GM23338 (cell line): Measurements from ENCODE around the gene DNAJC12. TPM values are rescaled to one million over a fixed set of nuclear protein-coding genes. Genes with fewer than 3 reads are reported as not detected.
A peak's percentile ranks its signal among the peaks of the same experiment; 100 is the strongest.

Experiments
- ATAC-seq: fragments of 200-7000 bp; cut with Tn5 transposase; 3 replicates; pipeline ENCODE4 v1.9.1; 2020
- DNase-seq: peaks from one replicate; pipeline ENCODE4 v3.0.0-alpha.2; 2015; ENCODE audit warnings: low spot score
- H2AFZ ChIP-seq: fragments of 200-600 bp; sonication (generic); 2 replicates; pipeline ENCODE4 v1.8.0; 2016; ENCODE audit warnings: antibody characterized with exemption, mild to moderate bottlenecking, moderate library complexity
- H3F3A ChIP-seq: fragments of 200-600 bp; sonication (generic); replicated peaks from 2 replicates; pipeline ENCODE4 v1.8.0; 2017; ENCODE audit warnings: antibody characterized with exemption, mixed run types, low read depth
- H3K27ac ChIP-seq: fragments of 200-600 bp; sonication (generic); 2 replicates; pipeline ENCODE4 v1.6.1; 2016; ENCODE audit warnings: low read depth
- H3K27me3 ChIP-seq: fragments of 200-600 bp; sonication (generic); 2 replicates; pipeline ENCODE4 v1.8.0; 2016; ENCODE audit warnings: mild to moderate bottlenecking, mixed run types, moderate library complexity; ENCODE audit not compliant: insufficient read depth
- H3K36me3 ChIP-seq: fragments of 200-600 bp; sonication (generic); 2 replicates; pipeline ENCODE4 v1.8.0; 2016; ENCODE audit warnings: mild to moderate bottlenecking; ENCODE audit not compliant: insufficient read depth
- H3K4me1 ChIP-seq: fragments of 200-600 bp; sonication (generic); 2 replicates; pipeline ENCODE4 v1.8.0; 2016; ENCODE audit warnings: mild to moderate bottlenecking, moderate library complexity; ENCODE audit not compliant: insufficient read depth
- H3K4me2 ChIP-seq: fragments of 200-600 bp; sonication (generic); 2 replicates; pipeline ENCODE4 v1.7.1; 2017; ENCODE audit warnings: mixed run types
- H3K4me3 ChIP-seq: fragments of 200-600 bp; sonication (generic); 2 replicates; pipeline ENCODE4 v1.6.1; 2016; ENCODE audit warnings: mixed run types
- H3K79me2 ChIP-seq: fragments of 200-600 bp; sonication (generic); replicated peaks from 2 replicates; pipeline ENCODE4 v1.8.0; 2017; ENCODE audit warnings: mild to moderate bottlenecking; ENCODE audit not compliant: insufficient read depth
- H3K9me2 ChIP-seq: fragments of 200-600 bp; sonication (generic); 2 replicates; pipeline ENCODE4 v1.8.0; 2017; ENCODE audit not compliant: insufficient read depth
- H4K20me1 ChIP-seq: fragments of 200-600 bp; sonication (generic); replicated peaks from 2 replicates; pipeline ENCODE4 v1.8.0; 2017; ENCODE audit warnings: mild to moderate bottlenecking; ENCODE audit not compliant: insufficient read depth
- H3K27ac Mint-ChIP-seq: 2 replicates; pipeline ENCODE4 v1.8.0; 2020; ENCODE audit warnings: inconsistent platforms, mild to moderate bottlenecking, moderate library complexity, mixed read lengths
- H3K27me3 Mint-ChIP-seq: 3 replicates; pipeline ENCODE4 v1.8.0; 2022; ENCODE audit warnings: low read depth, mild to moderate bottlenecking, moderate library complexity, mixed read lengths, inconsistent platforms; ENCODE audit not compliant: insufficient read depth, poor library complexity
- H3K36me3 Mint-ChIP-seq: 3 replicates; pipeline ENCODE4 v1.8.0; 2021; ENCODE audit warnings: low read depth, mild to moderate bottlenecking, inconsistent platforms, moderate library complexity, mixed read lengths
- H3K4me1 Mint-ChIP-seq: 3 replicates; pipeline ENCODE4 v1.8.0; 2020; ENCODE audit warnings: mild to moderate bottlenecking, inconsistent platforms, mixed read lengths
- H3K4me3 Mint-ChIP-seq: 3 replicates; pipeline ENCODE4 v1.8.0; 2021; ENCODE audit warnings: moderate library complexity, mild to moderate bottlenecking, inconsistent platforms, mixed read lengths
- H3K9me3 Mint-ChIP-seq: 3 replicates; pipeline ENCODE4 v1.8.0; 2020; ENCODE audit warnings: moderate library complexity, mild to moderate bottlenecking, inconsistent platforms, mixed read lengths
- CREB1 ChIP-seq: fragments of 250-450 bp; sonication (Bioruptor Pico); IDR thresholded peaks from 2 replicates; pipeline ENCODE4 v1.5.0; 2020; ENCODE audit warnings: low read depth, mild to moderate bottlenecking, moderate library complexity
- ETS1 ChIP-seq: IDR thresholded peaks from 2 replicates; pipeline ENCODE4 v1.6.1; 2016; ENCODE audit warnings: antibody characterized with exemption
- EZH2 ChIP-seq: fragments of 200-600 bp; sonication (generic); IDR thresholded peaks from one replicate; pipeline ENCODE4 v1.8.0; 2017; ENCODE audit warnings: antibody characterized with exemption, mild to moderate bottlenecking, low read depth; ENCODE audit not compliant: unreplicated experiment
- JUNB ChIP-seq: IDR thresholded peaks from one replicate; pipeline ENCODE4 v1.6.1; 2016; ENCODE audit warnings: antibody characterized with exemption; ENCODE audit not compliant: unreplicated experiment
- NANOG ChIP-seq: IDR thresholded peaks from 2 replicates; pipeline ENCODE4 v1.6.1; 2016; ENCODE audit warnings: antibody characterized with exemption, borderline replicate concordance
- REST ChIP-seq: IDR thresholded peaks from one replicate; pipeline ENCODE4 v1.6.1; 2018; ENCODE audit warnings: antibody characterized with exemption; ENCODE audit not compliant: unreplicated experiment
- STAT1 ChIP-seq: IDR thresholded peaks from one replicate; pipeline ENCODE4 v1.6.1; 2016; ENCODE audit warnings: antibody characterized with exemption; ENCODE audit not compliant: unreplicated experiment
- ZNF114 ChIP-seq: fragments of 250-450 bp; sonication (Bioruptor Pico); IDR thresholded peaks from 2 replicates; pipeline ENCODE4 v1.5.0; 2020; ENCODE audit warnings: mild to moderate bottlenecking, moderate library complexity
- ZNF331 ChIP-seq: fragments of 250-450 bp; sonication (Bioruptor Pico); IDR thresholded peaks from 2 replicates; pipeline ENCODE4 v1.5.0; 2020; ENCODE audit warnings: low read depth, mild to moderate bottlenecking, moderate library complexity
- ZNF462 ChIP-seq: fragments of 250-450 bp; sonication (Bioruptor Pico); IDR thresholded peaks from 2 replicates; pipeline ENCODE4 v1.5.0; 2020; ENCODE audit warnings: mild to moderate bottlenecking, moderate library complexity
- polyA plus RNA-seq: library from polyadenylated mRNA; unstranded; fragments of >200 nt; fragmentation: Nextera tagmentation; extraction: Ambion mirVana; gene quantifications from 2 replicates; pipeline ENCODE4 v1.2.1, GENCODE V29; 2016
- total RNA-seq: library from RNA; depleted of rRNA; stranded (reverse); fragments of >200 nt; shearing (Covaris generic); gene quantifications from 2 replicates; pipeline ENCODE4 v1.2.3, GENCODE V29; 2014

Gene DNAJC12
- total and polyA plus RNA-seq, 2 experiments from 2014 or later = 2.2 to 4.5 TPM

- H3K4me1 ChIP-seq = peaks cover 18% of the 10 kb centered on the region
- H3K27ac ChIP-seq = no peak overlapping the region
- no peak for TF ChIP-seq ZNF331 (CRISPR knock-in tag)
- no peak for TF ChIP-seq REST
- TF ChIP-seq STAT1 = no peak
- no peak for TF ChIP-seq NANOG
- no peak for TF ChIP-seq EZH2
- no peak for TF ChIP-seq CREB1
- no peaks in the 10 kb centered on the region for H3K9me2 ChIP-seq
- no peaks in the 10 kb centered on the region for H4K20me1 ChIP-seq
- H3K4me1 Mint-ChIP-seq = peaks cover 19% of the 10 kb centered on the region
- H3K4me3 Mint-ChIP-seq = no peak overlapping the region
- H3K27me3 ChIP-seq = no peaks in the 10 kb centered on the region
- H3K27me3 Mint-ChIP-seq = peaks cover 2% of the 10 kb centered on the region
- no peaks in the 10 kb centered on the region for H3K79me2 ChIP-seq
- no peak for ATAC-seq
- DNase-seq = no peak
- H3K36me3 Mint-ChIP-seq = peaks cover 7% of the 10 kb centered on the region; the same call in 2 of the 3 replicates
- no peaks in the 10 kb centered on the region for H3K9me3 Mint-ChIP-seq
- H3K4me3 ChIP-seq = no peak overlapping the region
- 0 out of 2 replicates have a peak overlapping the region, but pooled peaks have one; percentile 6 for H3K4me2 ChIP-seq
- H2AFZ ChIP-seq = no peak overlapping the region
- H3K27ac Mint-ChIP-seq = no peak overlapping the region
- H3K36me3 ChIP-seq = no peaks in the 10 kb centered on the region
- no peaks in the 10 kb centered on the region for H3F3A ChIP-seq
Observed at GRCh38 chr10:67808704-67809103, 29.3 kb downstream of the DNAJC12 start.

- no peak for DNase-seq
- Histone ChIP-seq H3K27ac (peak overlapping the region; percentile 40), H3K4me1 (peaks cover 18% of the 10 kb centered on the region), H3K27me3 (no peaks in the 10 kb centered on the region), H2AFZ (no peak overlapping the region), H3K9me2 (no peaks in the 10 kb centered on the region), H4K20me1 (no peaks in the 10 kb centered on the region), H3K79me2 (no peaks in the 10 kb centered on the region), H3K36me3 (no peaks in the 10 kb centered on the region), H3F3A (no peaks in the 10 kb centered on the region), H3K4me2 (peak overlapping the region; percentile 24; the same call in 1 of the 2 replicates), H3K4me3 (no peak overlapping the region)
- Mint-ChIP-seq H3K36me3 (peaks cover 7% of the 10 kb centered on the region; the same call in 2 of the 3 replicates), H3K4me1 (peaks cover 19% of the 10 kb centered on the region), H3K9me3 (no peaks in the 10 kb centered on the region), H3K4me3 (no peak overlapping the region), H3K27ac (peak overlapping the region; percentile 82; the same call in 1 of the 2 replicates), H3K27me3 (peaks cover 2% of the 10 kb centered on the region)
- no peak for ATAC-seq
- TF ChIP-seq ZNF114 (no peak), ZNF462 (CRISPR knock-in tag) (no peak), JUNB (no peak), ETS1 (no peak)
Observed at GRCh38 chr10:67807855-67808456, 30.0 kb downstream of the DNAJC12 start.
